K562 (cell line): Measurements from ENCODE around the gene ARHGEF38. TPM values are rescaled to one million over a fixed set of nuclear protein-coding genes. Genes with fewer than 3 reads are reported as not detected.

Experiments used
- ATAC-seq: fragments of 200-7000 bp; cut with Tn5 transposase; 3 replicates; pipeline ENCODE4 v1.9.1; 2020; ENCODE audit warnings: moderate library complexity
- BruUV-seq: library from RNA; stranded (reverse); fragments of 400-500 nt; replicated peaks from 2 replicates; lab custom pipeline; 2021; lab: Mats Ljungman, UMichigan
- CTCF ChIA-PET: fragments of 300-600 bp; formaldehyde crosslinking; extraction: SDS; loops from one replicate; lab custom pipeline; 2021; ENCODE audit warnings: low intra/inter-chr PET ratio; lab: Yijun Ruan, JAX
- POLR2A ChIA-PET: fragments of 300-600, 350-650 bp; sonication (Branson Sonifier 250); formaldehyde crosslinking; extraction: SDS; loops from one replicate; lab custom pipeline; 2021; ENCODE audit warnings: antibody characterized with exemption, inconsistent platforms; lab: Yijun Ruan, JAX
- DNase-seq, 4 experiments: peaks; one replicate each; pipeline versions ENCODE4 v3.0.0 to v3.0.0-alpha.2; 2011 to 2018; ENCODE audit warnings: low spot score in 3 of 4, mixed read lengths in 3 of 4; ENCODE audit errors: extremely low read depth in 1 of 4
- FAIRE-seq: peaks from 2 replicates; lab custom pipeline; 2011; peaks lifted over from hg19 to GRCh38; lab: Jason Lieb, UNC
- H2AFZ ChIP-seq: 2 replicates; pipeline ENCODE4 v1.6.0; 2011; ENCODE audit warnings: low read depth, low read length, control low read depth, inconsistent platforms
- H3K27ac ChIP-seq: fragments of 200-600 bp; 3 replicates; pipeline ENCODE4 v1.8.0; 2011; ENCODE audit warnings: low read depth, mild to moderate bottlenecking, control low read depth, inconsistent platforms, low read length, moderate library complexity, mixed read lengths; ENCODE audit errors: extremely low read depth
- H3K27me3 ChIP-seq, 2 experiments: fragments of 300-600 bp in 1 of 2; 2 replicates in 1 of 2; 3 replicates in 1 of 2; pipeline versions ENCODE4 v1.6.0 to v1.8.0; 2011; ENCODE audit warnings: inconsistent platforms in 2 of 2, low read length in 2 of 2, mild to moderate bottlenecking in 1 of 2, mixed read lengths in 1 of 2, moderate library complexity in 1 of 2; ENCODE audit not compliant: control insufficient read depth in 2 of 2, insufficient read depth in 2 of 2
- H3K36me3 ChIP-seq: fragments of 300-600 bp; 3 replicates; pipeline ENCODE4 v1.8.0; 2011; ENCODE audit warnings: mild to moderate bottlenecking, low read length, inconsistent platforms; ENCODE audit not compliant: control insufficient read depth, insufficient read depth
- H3K4me1 ChIP-seq, 2 experiments: fragments of 200-600 bp in 1 of 2; replicated peaks in 1 of 2; 2 replicates in 1 of 2; 3 replicates in 1 of 2; pipeline versions ENCODE4 v1.5.1 to v1.8.0; 2011; ENCODE audit warnings: inconsistent platforms in 2 of 2, low read length in 2 of 2, mild to moderate bottlenecking in 1 of 2, mixed read lengths in 1 of 2, moderate library complexity in 1 of 2; ENCODE audit not compliant: control insufficient read depth in 2 of 2, insufficient read depth in 2 of 2
- H3K4me2 ChIP-seq: 2 replicates; pipeline ENCODE4 v1.6.1; 2011; ENCODE audit warnings: low read length, control low read depth, inconsistent platforms, mixed read lengths; ENCODE audit not compliant: insufficient read depth
- H3K4me3 ChIP-seq: fragments of 200-600 bp; sonication (generic), shearing (Covaris generic); 2 replicates; pipeline ENCODE4 v1.5.1; 2016; ENCODE audit warnings: control low read depth, inconsistent platforms
- H3K79me2 ChIP-seq: fragments of 200-600 bp; 3 replicates; pipeline ENCODE4 v1.8.0; 2011; ENCODE audit warnings: low read length, inconsistent platforms; ENCODE audit not compliant: control insufficient read depth, insufficient read depth
- H3K9ac ChIP-seq, 2 experiments: 2 replicates each; pipeline versions ENCODE4 v1.6.0 to v1.6.1; 2011; ENCODE audit warnings: low read depth in 2 of 2, low read length in 2 of 2, control low read depth in 1 of 2, inconsistent platforms in 1 of 2, mild to moderate bottlenecking in 1 of 2, mixed read lengths in 1 of 2; ENCODE audit not compliant: insufficient read depth in 1 of 2
- H3K9me1 ChIP-seq: one replicate; pipeline ENCODE4 v1.6.0; 2011; ENCODE audit warnings: inconsistent platforms, mild to moderate bottlenecking, low read length, moderate library complexity; ENCODE audit not compliant: control insufficient read depth, insufficient read depth
- H3K9me3 ChIP-seq: replicated peaks from 2 replicates; pipeline ENCODE4 v1.5.1; 2011; ENCODE audit warnings: low read depth, low read length, inconsistent platforms; ENCODE audit not compliant: control insufficient read depth, insufficient read depth
- H4K20me1 ChIP-seq: replicated peaks from 2 replicates; pipeline ENCODE4 v1.6.1; 2011; ENCODE audit warnings: low read length, inconsistent platforms, mixed read lengths; ENCODE audit not compliant: control insufficient read depth, insufficient read depth
- ARNT ChIP-seq, 2 experiments: fragments of 450-650 bp; IDR thresholded peaks; 2 replicates each; pipeline ENCODE4 v1.6.1; 2016; ENCODE audit warnings: mild to moderate bottlenecking in 1 of 2
- BCL6 ChIP-seq: fragments of 250-450 bp; sonication (Bioruptor Pico); IDR thresholded peaks from 2 replicates; pipeline ENCODE4 v1.4.0; 2020
- BRCA1 ChIP-seq, 2 experiments: fragments of 450-650 bp in 1 of 2; sonication (generic) in 1 of 2; formaldehyde crosslinking in 1 of 2; IDR thresholded peaks; 2 replicates each; pipeline versions ENCODE4 v1.5.0 to v1.6.1; 2017 to 2020; ENCODE audit warnings: mild to moderate bottlenecking in 1 of 2, missing genetic modification reagents in 1 of 2
- HMG20B ChIP-seq: fragments of 250-450 bp; sonication (Bioruptor Pico); IDR thresholded peaks from 2 replicates; pipeline ENCODE4 v1.5.0; 2021; ENCODE audit warnings: mild to moderate bottlenecking
- POLR2A ChIP-seq: fragments of 450-650 bp; conservative IDR thresholded peaks from 2 replicates; pipeline ENCODE4 v1.6.1; 2016
- ZNF146 ChIP-seq: IDR thresholded peaks from one replicate; pipeline ENCODE4 v1.6.1; 2018; ENCODE audit warnings: missing compliant biosample characterization; ENCODE audit not compliant: unreplicated experiment
- WGBS: fragments of 100-300 bp; shearing (Covaris generic); methylation state at CpG from one replicate; pipeline ENCODE4 v1.1.6; 2016; ENCODE audit warnings: low coverage, mixed read lengths; ENCODE audit not compliant: insufficient coverage; ENCODE audit errors: missing lambda C conversion rate; 5-methylcytosine and 5-hydroxymethylcytosine counted together
- in situ Hi-C: fragments of 300-500 bp; cut with MboI; formaldehyde crosslinking; loops from 4 replicates; pipeline ENCODE4 v1.15.0; 2018; ENCODE audit warnings: inconsistent platforms, mixed read lengths
- intact Hi-C: fragments of 100-400 bp; cut with micrococcal nuclease; formaldehyde crosslinking; loops from 2 replicates; pipeline ENCODE4 v1.14.2; 2022
- polyA plus RNA-seq, 8 experiments: library from polyadenylated mRNA; depleted of rRNA in 4 of 8; stranded (reverse) in 5 of 8; unstranded in 3 of 8; fragments of >200 nt; fragmentation: Nextera tagmentation in 2 of 8; fragmentation: Illumina TruSeq in 1 of 8; extraction: Ambion mirVana in 2 of 8; extraction: Trizol in 1 of 8; gene quantifications; 2 replicates each; pipeline versions ENCODE4 v1.2.1 to v1.2.3, GENCODE V29; 2011 to 2014; ENCODE audit warnings: inconsistent platforms in 1 of 8, missing spikeins in 1 of 8
- total RNA-seq, 7 experiments: library from RNA; depleted of rRNA in 6 of 7; stranded (reverse); fragments of >200 nt in 6 of 7; fragmentation: Illumina TruSeq in 2 of 7; extraction: Trizol in 2 of 7; gene quantifications; 2 replicates each; pipeline versions ENCODE4 v1.2.1 to v1.2.3, GENCODE V29; 2011 to 2021; ENCODE audit warnings: low replicate concordance in 1 of 7
- TF ChIP-seq, protein P1 (sequence below): fragments of 450-650 bp; formaldehyde crosslinking; IDR thresholded peaks from 2 replicates; pipeline ENCODE4 v1.4.0; 2022; ENCODE audit warnings: missing genetic modification characterization
- TF ChIP-seq, protein P2 (sequence below): sonication (generic); formaldehyde crosslinking; IDR thresholded peaks from 2 replicates; pipeline ENCODE4 v1.4.0; 2020; ENCODE audit warnings: mild to moderate bottlenecking, missing genetic modification reagents

Gene ARHGEF38
- total and polyA plus RNA-seq, 9 of the 15 experiments (the other 6 are each of a cell fraction or from before 2014, with no cell fraction given): 0.17 TPM; not detected in 8

DNA sequence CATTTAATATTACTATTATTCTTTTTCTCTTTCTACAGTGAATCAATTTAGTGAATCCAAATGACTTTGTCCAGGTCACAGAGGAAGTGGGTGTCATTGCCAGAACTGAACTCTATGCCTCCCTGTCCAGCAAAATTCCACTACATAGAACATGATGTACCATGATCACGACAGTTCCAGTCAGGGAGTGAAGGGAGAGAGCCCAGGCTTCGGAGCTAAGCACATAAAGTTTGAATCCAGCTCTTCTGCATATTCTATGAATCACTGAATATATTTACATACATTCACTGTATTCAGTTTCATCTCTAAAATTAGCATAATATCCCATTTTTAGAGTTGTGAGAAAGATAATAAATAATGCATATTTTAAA is 17.4 kb downstream of the ARHGEF38 start:
- H3K4me3 ChIP-seq: no peak overlapping the region

More for the DNA sequence above, 17.4 kb downstream of the ARHGEF38 start:
- H3K4me2 ChIP-seq: no peak overlapping the region
- TF ChIP-seq, protein P1, sequence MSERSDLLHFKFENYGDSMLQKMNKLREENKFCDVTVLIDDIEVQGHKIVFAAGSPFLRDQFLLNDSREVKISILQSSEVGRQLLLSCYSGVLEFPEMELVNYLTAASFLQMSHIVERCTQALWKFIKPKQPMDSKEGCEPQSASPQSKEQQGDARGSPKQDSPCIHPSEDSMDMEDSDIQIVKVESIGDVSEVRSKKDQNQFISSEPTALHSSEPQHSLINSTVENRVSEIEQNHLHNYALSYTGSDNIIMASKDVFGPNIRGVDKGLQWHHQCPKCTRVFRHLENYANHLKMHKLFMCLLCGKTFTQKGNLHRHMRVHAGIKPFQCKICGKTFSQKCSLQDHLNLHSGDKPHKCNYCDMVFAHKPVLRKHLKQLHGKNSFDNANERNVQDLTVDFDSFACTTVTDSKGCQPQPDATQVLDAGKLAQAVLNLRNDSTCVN: no peak
- no peak for TF ChIP-seq POLR2A
- TF ChIP-seq, protein P2, sequence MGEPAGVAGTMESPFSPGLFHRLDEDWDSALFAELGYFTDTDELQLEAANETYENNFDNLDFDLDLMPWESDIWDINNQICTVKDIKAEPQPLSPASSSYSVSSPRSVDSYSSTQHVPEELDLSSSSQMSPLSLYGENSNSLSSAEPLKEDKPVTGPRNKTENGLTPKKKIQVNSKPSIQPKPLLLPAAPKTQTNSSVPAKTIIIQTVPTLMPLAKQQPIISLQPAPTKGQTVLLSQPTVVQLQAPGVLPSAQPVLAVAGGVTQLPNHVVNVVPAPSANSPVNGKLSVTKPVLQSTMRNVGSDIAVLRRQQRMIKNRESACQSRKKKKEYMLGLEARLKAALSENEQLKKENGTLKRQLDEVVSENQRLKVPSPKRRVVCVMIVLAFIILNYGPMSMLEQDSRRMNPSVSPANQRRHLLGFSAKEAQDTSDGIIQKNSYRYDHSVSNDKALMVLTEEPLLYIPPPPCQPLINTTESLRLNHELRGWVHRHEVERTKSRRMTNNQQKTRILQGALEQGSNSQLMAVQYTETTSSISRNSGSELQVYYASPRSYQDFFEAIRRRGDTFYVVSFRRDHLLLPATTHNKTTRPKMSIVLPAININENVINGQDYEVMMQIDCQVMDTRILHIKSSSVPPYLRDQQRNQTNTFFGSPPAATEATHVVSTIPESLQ (CRISPR knock-in tag): no peak
- no peak for TF ChIP-seq ZNF146 (CRISPR knock-in tag)
- TF ChIP-seq BRCA1 (IDR thresholded peaks at IDR 0.05): no peak
- TF ChIP-seq BRCA1 (CRISPR knock-in tag; IDR thresholded peaks at IDR 0.05): no peak
- TF ChIP-seq BCL6: no peak
- TF ChIP-seq ARNT (IDR thresholded peaks at IDR 0.05): no peak
- TF ChIP-seq HMG20B (CRISPR knock-in tag): no peak
- TF ChIP-seq, all 486 proteins: peak for 0
- H2AFZ ChIP-seq: no peak overlapping the region
- 0% methylated on average over 2 of the region's 2 CpGs for WGBS
- no TSS peak for BruUV-seq
- no peaks in the 10 kb centered on the region for H3K79me2 ChIP-seq
- no peak for ATAC-seq
- H3K9me1 ChIP-seq: no peaks in the 10 kb centered on the region
- no peaks in the 10 kb centered on the region for H3K4me1 ChIP-seq
- no peak for FAIRE-seq
- no peaks in the 10 kb centered on the region for H4K20me1 ChIP-seq
- POLR2A ChIA-PET: no interaction called here
- CTCF ChIA-PET: no interaction called here
- no peak overlapping the region for H3K27ac ChIP-seq
- no peak overlapping the region for H3K9ac ChIP-seq
- in situ Hi-C loops (no loop called here), intact Hi-C loops (no loop called here)
- H3K36me3 ChIP-seq: no peaks in the 10 kb centered on the region
- no peak for DNase-seq
- no peaks in the 10 kb centered on the region for H3K9me3 ChIP-seq
- H3K27me3 ChIP-seq: no peaks in the 10 kb centered on the region
